CD4-positive, alpha-beta T cell (primary cell): ENCODE results near the gene EFNB2. TPM values are rescaled to one million over a fixed set of nuclear protein-coding genes. Genes with fewer than 3 reads are reported as not detected.

Experiments
- ATAC-seq: fragments of 200-7000 bp; cut with Tn5 transposase; one replicate; pipeline ENCODE4 v1.10.0; 2022; ENCODE audit warnings: mild to moderate bottlenecking; ENCODE audit not compliant: poor library complexity
- CTCF ChIA-PET: fragments of 350-600 bp; sonication (Branson Sonifier 250); formaldehyde crosslinking; loops from one replicate; lab custom pipeline; 2021; ENCODE audit warnings: antibody characterized with exemption, inconsistent platforms; lab: Charles Lee
- POLR2A ChIA-PET: fragments of 350-600 bp; sonication (Branson Sonifier 250); formaldehyde crosslinking; loops from one replicate; lab custom pipeline; 2021; ENCODE audit warnings: antibody characterized with exemption, inconsistent platforms; lab: Charles Lee
- DNase-seq, 14 experiments: peaks; one replicate each; pipeline ENCODE4 v3.0.0-alpha.2; 2013 to 2020; ENCODE audit warnings: mixed read lengths in 2 of 14
- H3K27ac ChIP-seq, 2 donors: one replicate each; pipeline versions ENCODE4 v1.5.1 to v1.7.0; 2013; ENCODE audit warnings: low read length in 2 of 2, low read depth in 1 of 2, mild to moderate bottlenecking in 1 of 2
- H3K27me3 ChIP-seq, 2 experiments: 1 replicate in 1 of 2; 2 replicates in 1 of 2; pipeline versions ENCODE4 v1.6.1 to v1.7.0; 2013; ENCODE audit warnings: low read length in 2 of 2, control low read depth in 1 of 2, mild to moderate bottlenecking in 1 of 2, moderate library complexity in 1 of 2; ENCODE audit not compliant: insufficient read depth in 2 of 2, control insufficient read depth in 1 of 2
- H3K36me3 ChIP-seq: one replicate; pipeline ENCODE4 v1.6.1; 2013; ENCODE audit warnings: low read length, control low read depth; ENCODE audit not compliant: insufficient read depth
- H3K4me1 ChIP-seq: one replicate; pipeline ENCODE4 v1.6.1; 2013; ENCODE audit warnings: low read length, control low read depth; ENCODE audit not compliant: insufficient read depth
- H3K4me3 ChIP-seq: one replicate; pipeline ENCODE4 v1.5.1; 2013; ENCODE audit warnings: mild to moderate bottlenecking, low read length, moderate library complexity
- H3K9me3 ChIP-seq, 2 experiments: 1 replicate in 1 of 2; 2 replicates in 1 of 2; pipeline versions ENCODE4 v1.6.1 to v1.7.0; 2013; ENCODE audit warnings: low read length in 2 of 2, mild to moderate bottlenecking in 2 of 2, control low read depth in 1 of 2, moderate library complexity in 1 of 2; ENCODE audit not compliant: control insufficient read depth in 1 of 2, insufficient read depth in 1 of 2
- H3K27ac Mint-ChIP-seq: one replicate; pipeline ENCODE4 v1.8.0; 2020; ENCODE audit warnings: mixed read lengths
- H3K27me3 Mint-ChIP-seq: one replicate; pipeline ENCODE4 v1.8.0; 2021; ENCODE audit warnings: mixed read lengths
- H3K36me3 Mint-ChIP-seq: one replicate; pipeline ENCODE4 v1.8.0; 2021; ENCODE audit warnings: low read depth, mixed read lengths
- H3K4me1 Mint-ChIP-seq: one replicate; pipeline ENCODE4 v1.8.0; 2021; ENCODE audit warnings: low read depth, mixed read lengths
- H3K4me3 Mint-ChIP-seq: one replicate; pipeline ENCODE4 v1.8.0; 2020; ENCODE audit warnings: mild to moderate bottlenecking, mixed read lengths
- H3K9me3 Mint-ChIP-seq: one replicate; pipeline ENCODE4 v1.8.0; 2020; ENCODE audit warnings: mixed read lengths
- intact Hi-C, 2 experiments: fragments of 100-400 bp; cut with DNase I in 1 of 2; cut with micrococcal nuclease in 1 of 2; formaldehyde crosslinking; loops; one replicate each; pipeline versions ENCODE4 v1.15.1 to v1.9.0; 2023 to 2025; cut with DNase I, micrococcal nuclease
- total RNA-seq, 174 experiments: library from RNA in 2 of 174; stranded (reverse) in 2 of 174; gene quantifications; one replicate each; pipeline ENCODE4 v1.2.3 and lab custom pipeline; 2021 to 2026
- TF ChIP-seq, protein P1 (sequence below): fragments of 200-600 bp; IDR thresholded peaks from one replicate; pipeline ENCODE4 v1.8.0; 2022; ENCODE audit warnings: antibody characterized with exemption, mild to moderate bottlenecking

EFNB2 gene
- total RNA-seq, 2 experiments from 2014 or later: 0.20 to 0.36 TPM

DNA sequence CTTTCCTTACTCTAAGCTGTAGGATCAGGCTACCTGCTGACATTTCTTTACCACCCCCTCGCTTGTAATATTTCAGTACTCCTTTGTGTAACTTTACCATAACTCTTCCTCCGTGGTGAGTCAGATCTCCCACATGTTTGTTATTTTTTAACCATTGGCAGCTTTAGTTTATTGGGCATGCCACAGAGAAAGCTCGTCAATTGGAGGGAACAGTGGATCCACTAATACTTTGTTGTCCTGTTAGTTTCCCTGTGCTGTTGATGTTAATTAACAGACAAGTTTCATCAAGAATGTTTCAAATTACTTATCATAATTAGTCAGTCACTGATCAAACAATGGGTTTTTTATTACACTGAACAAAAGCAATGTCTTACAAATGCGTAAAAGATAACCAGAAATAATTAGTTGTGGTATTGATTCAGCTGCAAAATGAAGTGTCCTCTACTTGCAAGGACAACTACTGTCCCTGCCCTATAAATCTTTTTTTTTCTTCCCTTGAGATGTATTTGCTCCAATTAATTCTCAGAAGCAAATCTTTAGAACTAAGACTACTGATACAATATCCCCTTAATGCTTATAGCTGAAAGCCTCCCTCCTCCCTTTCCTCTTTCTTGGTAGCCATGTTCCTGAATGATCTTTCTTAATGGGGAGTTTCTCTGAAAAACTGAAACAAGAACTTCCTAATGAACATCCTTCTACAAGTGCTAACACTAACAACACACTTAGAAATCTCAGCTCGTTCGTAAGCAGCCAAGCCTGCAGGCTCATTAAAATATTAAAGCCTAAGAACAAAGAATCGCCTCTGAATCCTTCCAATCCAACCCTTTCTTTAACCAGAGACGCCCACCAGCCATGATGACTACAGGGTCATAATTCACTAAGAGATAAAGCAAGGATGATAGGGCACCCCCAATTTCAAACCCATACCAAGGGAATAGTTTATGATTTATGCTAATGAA is 22.2 kb downstream of the EFNB2 start:
- H3K4me1 ChIP-seq: no peaks in the 10 kb centered on the region
- Mint-ChIP-seq H3K27me3 (peaks cover 32% of the 10 kb centered on the region), H3K4me1 (no peaks in the 10 kb centered on the region), H3K27ac (no peak overlapping the region), H3K36me3 (no peaks in the 10 kb centered on the region), H3K4me3 (no peak overlapping the region), H3K9me3 (no peaks in the 10 kb centered on the region)
- no peak overlapping the region for H3K27ac ChIP-seq
- no peaks in the 10 kb centered on the region for H3K36me3 ChIP-seq
- ATAC-seq (no peak), DNase-seq (no peak)
- peaks cover 4 to 7% of the 10 kb centered on the region in 2 experiments for H3K27me3 ChIP-seq
- ChIA-PET POLR2A (no interaction called here), CTCF (no interaction called here)
- H3K9me3 ChIP-seq: no peaks in the 10 kb centered on the region
- intact Hi-C loops: no loop called here
- TF ChIP-seq, protein P1, sequence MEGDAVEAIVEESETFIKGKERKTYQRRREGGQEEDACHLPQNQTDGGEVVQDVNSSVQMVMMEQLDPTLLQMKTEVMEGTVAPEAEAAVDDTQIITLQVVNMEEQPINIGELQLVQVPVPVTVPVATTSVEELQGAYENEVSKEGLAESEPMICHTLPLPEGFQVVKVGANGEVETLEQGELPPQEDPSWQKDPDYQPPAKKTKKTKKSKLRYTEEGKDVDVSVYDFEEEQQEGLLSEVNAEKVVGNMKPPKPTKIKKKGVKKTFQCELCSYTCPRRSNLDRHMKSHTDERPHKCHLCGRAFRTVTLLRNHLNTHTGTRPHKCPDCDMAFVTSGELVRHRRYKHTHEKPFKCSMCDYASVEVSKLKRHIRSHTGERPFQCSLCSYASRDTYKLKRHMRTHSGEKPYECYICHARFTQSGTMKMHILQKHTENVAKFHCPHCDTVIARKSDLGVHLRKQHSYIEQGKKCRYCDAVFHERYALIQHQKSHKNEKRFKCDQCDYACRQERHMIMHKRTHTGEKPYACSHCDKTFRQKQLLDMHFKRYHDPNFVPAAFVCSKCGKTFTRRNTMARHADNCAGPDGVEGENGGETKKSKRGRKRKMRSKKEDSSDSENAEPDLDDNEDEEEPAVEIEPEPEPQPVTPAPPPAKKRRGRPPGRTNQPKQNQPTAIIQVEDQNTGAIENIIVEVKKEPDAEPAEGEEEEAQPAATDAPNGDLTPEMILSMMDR: no peak
- no peak overlapping the region for H3K4me3 ChIP-seq

DNA sequence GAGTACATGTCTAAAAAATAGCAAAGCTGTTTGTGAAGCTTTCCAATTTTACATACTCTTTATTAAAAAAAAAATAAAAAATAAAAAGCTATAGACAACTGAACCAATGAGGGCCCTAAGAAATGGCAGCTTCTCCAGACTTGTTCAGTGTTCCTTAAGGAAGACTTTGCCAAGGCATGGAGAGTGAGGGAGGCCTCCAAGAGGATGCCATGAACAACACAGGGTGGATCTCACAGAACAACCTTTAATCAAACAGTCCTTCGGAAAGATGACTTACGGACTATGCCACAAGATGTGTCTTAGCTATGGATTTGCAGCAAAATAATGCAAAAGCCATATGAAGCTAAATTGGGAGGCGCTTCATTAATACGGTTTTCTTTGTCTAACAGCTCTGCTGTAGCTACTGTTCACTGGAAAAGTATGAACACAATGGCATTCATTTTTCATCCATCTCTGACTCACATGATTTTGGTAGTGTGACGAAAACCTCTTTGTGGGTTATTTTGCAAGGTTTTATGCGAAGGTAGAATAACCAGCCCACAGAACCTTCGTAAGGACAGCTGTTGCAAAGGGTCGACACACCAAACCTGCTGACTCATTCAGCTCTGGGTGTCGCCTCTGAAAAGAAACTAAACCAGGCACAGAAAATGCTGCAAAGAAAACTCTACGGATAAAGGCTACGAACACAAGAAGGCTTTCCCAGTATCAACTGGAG is 27.7 kb downstream of the EFNB2 start:
- H3K4me3 ChIP-seq: no peak overlapping the region
- Mint-ChIP-seq H3K27ac (no peak overlapping the region), H3K4me1 (no peaks in the 10 kb centered on the region), H3K36me3 (no peaks in the 10 kb centered on the region), H3K9me3 (no peaks in the 10 kb centered on the region), H3K4me3 (no peak overlapping the region), H3K27me3 (peaks cover 19% of the 10 kb centered on the region)
- intact Hi-C loops: no loop called here
- H3K4me1 ChIP-seq: no peaks in the 10 kb centered on the region
- no peaks in the 10 kb centered on the region for H3K36me3 ChIP-seq
- H3K27ac ChIP-seq: no peak overlapping the region
- no peaks in the 10 kb centered on the region for H3K9me3 ChIP-seq
- peaks cover 0 to 4% of the 10 kb centered on the region in 2 experiments for H3K27me3 ChIP-seq
- ATAC-seq: no peak
- no peak for DNase-seq
- ChIA-PET CTCF (no interaction called here), POLR2A (no interaction called here)
- TF ChIP-seq, protein P1: no peak

GRCh38 chr13:106506286-106506685 is 29.2 kb downstream of the EFNB2 start:
- TF ChIP-seq, protein P1: no peak
- peaks cover 0 to 4% of the 10 kb centered on the region in 2 experiments for H3K27me3 ChIP-seq
- DNase-seq: no peak
- Mint-ChIP-seq H3K27me3 (peaks cover 25% of the 10 kb centered on the region), H3K36me3 (no peaks in the 10 kb centered on the region), H3K27ac (no peak overlapping the region), H3K4me1 (no peaks in the 10 kb centered on the region), H3K9me3 (no peaks in the 10 kb centered on the region), H3K4me3 (no peak overlapping the region)
- intact Hi-C loops: no loop called here
- no peak overlapping the region for H3K27ac ChIP-seq
- CTCF ChIA-PET: no interaction called here
- H3K4me3 ChIP-seq: no peak overlapping the region
- no peaks in the 10 kb centered on the region for H3K4me1 ChIP-seq
- no peaks in the 10 kb centered on the region for H3K9me3 ChIP-seq
- no peaks in the 10 kb centered on the region for H3K36me3 ChIP-seq
- POLR2A ChIA-PET: no interaction called here
- ATAC-seq: no peak
